Esophagus squamous epithelium (tissue), 4 donors: Measurements from ENCODE around the gene BNC2.

Experiments used
- POLR2A ChIP-seq, 4 donors: fragments of 450-650 bp; IDR thresholded peaks; one replicate each; pipeline ENCODE4 v1.6.1; 2017; ENCODE audit warnings: antibody characterized with exemption in 4 of 4, mild to moderate bottlenecking in 4 of 4, moderate library complexity in 3 of 4
- TF ChIP-seq, protein P1 (sequence below), 6 experiments: fragments of 450-650 bp in 4 of 6; fragments of 200-600 bp in 2 of 6; sonication (generic) in 2 of 6; IDR thresholded peaks; one replicate each; pipeline ENCODE4 v1.5.1; 2016 to 2019; ENCODE audit warnings: antibody characterized with exemption in 6 of 6, mild to moderate bottlenecking in 4 of 6, moderate library complexity in 4 of 6

DNA sequence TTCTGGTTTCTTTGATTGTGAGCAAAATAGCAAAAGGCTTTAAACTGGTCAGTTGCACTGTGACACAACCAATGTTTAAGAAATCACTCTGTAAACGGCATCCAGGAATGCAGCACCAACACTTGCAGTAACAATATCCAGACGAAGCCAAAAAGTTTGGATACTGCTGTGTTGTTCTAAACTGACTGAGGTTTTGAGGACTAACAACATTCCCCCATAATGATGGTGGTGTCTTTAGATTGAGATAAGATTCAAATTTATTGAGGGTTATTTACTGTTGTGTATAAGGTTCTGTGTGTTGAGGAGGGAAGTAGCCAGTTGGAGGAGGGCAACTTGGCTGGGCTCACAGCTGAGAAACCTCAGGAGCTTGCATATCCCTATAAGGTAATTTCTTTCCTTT is 353.6 kb downstream of the BNC2 start:
- no peak for TF ChIP-seq POLR2A (IDR thresholded peaks at IDR 0.05)
- TF ChIP-seq, protein P1, sequence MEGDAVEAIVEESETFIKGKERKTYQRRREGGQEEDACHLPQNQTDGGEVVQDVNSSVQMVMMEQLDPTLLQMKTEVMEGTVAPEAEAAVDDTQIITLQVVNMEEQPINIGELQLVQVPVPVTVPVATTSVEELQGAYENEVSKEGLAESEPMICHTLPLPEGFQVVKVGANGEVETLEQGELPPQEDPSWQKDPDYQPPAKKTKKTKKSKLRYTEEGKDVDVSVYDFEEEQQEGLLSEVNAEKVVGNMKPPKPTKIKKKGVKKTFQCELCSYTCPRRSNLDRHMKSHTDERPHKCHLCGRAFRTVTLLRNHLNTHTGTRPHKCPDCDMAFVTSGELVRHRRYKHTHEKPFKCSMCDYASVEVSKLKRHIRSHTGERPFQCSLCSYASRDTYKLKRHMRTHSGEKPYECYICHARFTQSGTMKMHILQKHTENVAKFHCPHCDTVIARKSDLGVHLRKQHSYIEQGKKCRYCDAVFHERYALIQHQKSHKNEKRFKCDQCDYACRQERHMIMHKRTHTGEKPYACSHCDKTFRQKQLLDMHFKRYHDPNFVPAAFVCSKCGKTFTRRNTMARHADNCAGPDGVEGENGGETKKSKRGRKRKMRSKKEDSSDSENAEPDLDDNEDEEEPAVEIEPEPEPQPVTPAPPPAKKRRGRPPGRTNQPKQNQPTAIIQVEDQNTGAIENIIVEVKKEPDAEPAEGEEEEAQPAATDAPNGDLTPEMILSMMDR (IDR thresholded peaks at IDR 0.05): no peak
